Measurements from ENCODE around the gene ASMT. TPM values are rescaled to one million over a fixed set of nuclear protein-coding genes. Genes with fewer than 3 reads are reported as not detected.
A peak's percentile ranks its signal among the peaks of the same experiment; 100 is the strongest.

ASMT gene
- polyA plus RNA-seq, 3 donors: 0.69 TPM; not detected in 2

- H3K9me3 Mint-ChIP-seq: peaks cover 0 to 4% (median 0%) of the 10 kb centered on the region in 7 donors
- Histone ChIP-seq H4K20me1 (ENCODE audit: insufficient read depth, low read length) (peaks cover 67% of the 10 kb centered on the region), H3K4me2 (replicated peaks; ENCODE audit: extremely low read depth, low read length, poor library complexity, severe bottlenecking) (peak overlapping the region; percentile 99), H3K27me3 (ENCODE audit: control insufficient read depth in 2 of 2, insufficient read depth in 2 of 2, low read length in 2 of 2) (no peaks in the 10 kb centered on the region), H3K9me3 (replicated peaks in 1 of 2; ENCODE audit: control insufficient read depth in 1 of 2, insufficient read depth in 1 of 2, low read length in 2 of 2) (no peaks in the 10 kb centered on the region), H3K79me2 (ENCODE audit: insufficient read depth, low read length) (peaks cover 69% of the 10 kb centered on the region), H3K27ac (ENCODE audit: low read depth in 1 of 2, low read length in 2 of 2) (peak overlapping the region; percentile 72 to 89), H3K4me3 (replicated peaks in 1 of 3; ENCODE audit: low read depth in 2 of 3, low read length in 3 of 3) (peak overlapping the region in 1 of 3 experiments; percentile 94), H3K4me1 (ENCODE audit: control insufficient read depth in 1 of 2, insufficient read depth in 2 of 2, low read length in 2 of 2) (peaks cover 14 to 18% of the 10 kb centered on the region in 2 donors), H3K36me3 (replicated peaks in 1 of 2; ENCODE audit: control insufficient read depth in 1 of 2, insufficient read depth in 2 of 2, low read length in 2 of 2) (peaks cover 46 to 54% of the 10 kb centered on the region in 2 donors), H3K9ac (ENCODE audit: insufficient read depth, low read length, poor library complexity, severe bottlenecking) (peak overlapping the region; percentile 91), H2AFZ (ENCODE audit: insufficient read depth, low read depth, low read length, poor library complexity, severe bottlenecking) (no peak overlapping the region)
- peak overlapping the region in 5 of 7 donors; percentile 92 to 98 (median 96) for H3K27ac Mint-ChIP-seq
- intact Hi-C loops (cut with micrococcal nuclease): loop anchor here in 1 of 2 donors (5.0 to 10.0 kb wide), 2 partner anchors 64 to 199 kb away; partner anchors contain the start of gene SLC25A6
- peaks cover 17% of the 10 kb centered on the region for H3K4me1 Mint-ChIP-seq
- DNase-seq: no peak
- no peak for TF ChIP-seq CTCF (IDR thresholded peaks at IDR 0.05)
- peaks cover 41 to 51% of the 10 kb centered on the region in 2 donors for H3K36me3 Mint-ChIP-seq
- WGBS (ENCODE audit: insufficient coverage): 92% methylated on average over 57 of the region's 60 CpGs
- no peaks in the 10 kb centered on the region for H3K27me3 Mint-ChIP-seq (ENCODE audit: low read depth in 3 of 3)
- peak overlapping the region; percentile 95 to 97 for H3K4me3 Mint-ChIP-seq
Measured at GRCh38 chrX:1593286-1594271, 21.3 kb upstream of the ASMT start.

GRCh38 chrX:1595711-1596060 lies 19.2 kb upstream of the ASMT start:
- H3K9ac ChIP-seq (ENCODE audit: insufficient read depth, low read length, poor library complexity, severe bottlenecking): no peak overlapping the region
- no peak overlapping the region for H3K4me3 ChIP-seq (replicated peaks in 1 of 3; ENCODE audit: low read depth in 2 of 3, low read length in 3 of 3)
- peaks cover 67 to 75% of the 10 kb centered on the region in 2 donors for H3K36me3 ChIP-seq (replicated peaks in 1 of 2; ENCODE audit: control insufficient read depth in 1 of 2, insufficient read depth in 2 of 2, low read length in 2 of 2)
- Mint-ChIP-seq H3K4me1 (peaks cover 17% of the 10 kb centered on the region), H3K27me3 (ENCODE audit: low read depth in 3 of 3) (no peaks in the 10 kb centered on the region), H3K36me3 (peaks cover 56 to 72% of the 10 kb centered on the region in 2 donors), H3K9me3 (peaks cover 0 to 7% (median 2%) of the 10 kb centered on the region in 7 donors), H3K27ac (peak overlapping the region in 1 of 7 donors; percentile 7), H3K4me3 (no peak overlapping the region)
- H3K79me2 ChIP-seq (ENCODE audit: insufficient read depth, low read length): peaks cover 74% of the 10 kb centered on the region
- no peaks in the 10 kb centered on the region for H3K9me3 ChIP-seq (replicated peaks in 1 of 2; ENCODE audit: control insufficient read depth in 1 of 2, insufficient read depth in 1 of 2, low read length in 2 of 2)
- H3K27me3 ChIP-seq (ENCODE audit: control insufficient read depth in 2 of 2, insufficient read depth in 2 of 2, low read length in 2 of 2): no peaks in the 10 kb centered on the region
- TF ChIP-seq CTCF (IDR thresholded peaks at IDR 0.05): no peak
- H2AFZ ChIP-seq (ENCODE audit: insufficient read depth, low read depth, low read length, poor library complexity, severe bottlenecking): no peak overlapping the region
- no peak for DNase-seq
- peaks cover 88% of the 10 kb centered on the region for H4K20me1 ChIP-seq (ENCODE audit: insufficient read depth, low read length)
- WGBS (ENCODE audit: insufficient coverage): 95% methylated on average over 11 of the region's 17 CpGs
- H3K4me2 ChIP-seq (replicated peaks; ENCODE audit: extremely low read depth, low read length, poor library complexity, severe bottlenecking): no peak overlapping the region
- H3K27ac ChIP-seq (ENCODE audit: low read depth in 1 of 2, low read length in 2 of 2): no peak overlapping the region
- peaks cover 14 to 18% of the 10 kb centered on the region in 2 donors for H3K4me1 ChIP-seq (ENCODE audit: control insufficient read depth in 1 of 2, insufficient read depth in 2 of 2, low read length in 2 of 2)
- intact Hi-C loops (cut with micrococcal nuclease): loop anchor here in 1 of 2 donors (10.0 kb wide), 1 partner anchor 201 kb away; the partner anchor contains the start of gene SLC25A6
